Spleen (tissue), 11 donors: ENCODE results near the gene DSE. TPM values are rescaled to one million over a fixed set of nuclear protein-coding genes. Genes with fewer than 3 reads are reported as not detected.

ENCODE experiments used
- DNase-seq: peaks from one replicate; pipeline ENCODE4 v3.0.0-alpha.2; 2020
- H3K27ac ChIP-seq, 8 donors: fragments of 200-600 bp; sonication (generic) in 7 of 8; 1 replicate in 4 of 8; 2 replicates in 4 of 8; pipeline versions ENCODE4 v1.5.0 to v1.8.0; 2016 to 2021; ENCODE audit warnings: inconsistent platforms in 4 of 8, mild to moderate bottlenecking in 4 of 8, moderate library complexity in 1 of 8
- H3K27me3 ChIP-seq, 7 donors: fragments of 200-600 bp; sonication (generic) in 6 of 7; replicated peaks in 1 of 7; 1 replicate in 4 of 7; 2 replicates in 3 of 7; pipeline versions ENCODE4 v1.5.0 to v1.8.0; 2016 to 2021; ENCODE audit warnings: inconsistent platforms in 3 of 7, mild to moderate bottlenecking in 1 of 7
- H3K36me3 ChIP-seq, 6 donors: fragments of 200-600 bp; sonication (generic) in 5 of 6; 1 replicate in 4 of 6; 2 replicates in 2 of 6; pipeline versions ENCODE4 v1.5.0 to v1.8.0; 2016 to 2021; ENCODE audit warnings: inconsistent platforms in 2 of 6
- H3K4me1 ChIP-seq, 6 donors: fragments of 200-600 bp; sonication (generic) in 5 of 6; 1 replicate in 3 of 6; 2 replicates in 3 of 6; pipeline versions ENCODE4 v1.5.0 to v1.8.0; 2016 to 2021; ENCODE audit warnings: inconsistent platforms in 3 of 6
- H3K4me3 ChIP-seq, 8 donors: fragments of 200-600 bp; sonication (generic) in 7 of 8; 1 replicate in 4 of 8; 2 replicates in 4 of 8; pipeline versions ENCODE4 v1.5.0 to v1.8.0; 2016 to 2021; ENCODE audit warnings: inconsistent platforms in 4 of 8, mild to moderate bottlenecking in 4 of 8, moderate library complexity in 2 of 8
- H3K9me3 ChIP-seq, 8 donors: fragments of 200-600 bp; sonication (generic) in 7 of 8; 1 replicate in 4 of 8; 2 replicates in 4 of 8; pipeline versions ENCODE4 v1.5.0 to v1.8.0; 2016 to 2021; ENCODE audit warnings: inconsistent platforms in 4 of 8
- POLR2A ChIP-seq, 3 donors: fragments of 450-650 bp; IDR thresholded peaks; one replicate each; pipeline ENCODE4 v1.5.1; 2017; ENCODE audit warnings: antibody characterized with exemption in 3 of 3, mild to moderate bottlenecking in 1 of 3
- POLR2AphosphoS5 ChIP-seq, 3 donors: sonication (generic); formaldehyde crosslinking; IDR thresholded peaks; one replicate each; pipeline ENCODE4 v1.5.1; 2017; ENCODE audit warnings: antibody characterized with exemption in 3 of 3
- WGBS, 5 donors: extraction: QIAGEN DNeasy Blood & Tissue Kit in 3 of 5; methylation state at CpG; one replicate each; pipeline versions ENCODE4 v1.1.5 to v1.1.7; 2013 to 2018; 5-methylcytosine and 5-hydroxymethylcytosine counted together
- intact Hi-C: fragments of 100-400 bp; cut with DNase I; formaldehyde crosslinking; loops from one replicate; pipeline ENCODE4 v1.15.0; 2023; ENCODE audit warnings: low total_unique reads
- polyA plus RNA-seq, 3 donors: library from polyadenylated mRNA; stranded (reverse); fragments of 200-250 nt; gene quantifications; one replicate each; pipeline ENCODE4 v1.2.1, GENCODE V29; 2013
- total RNA-seq, 7 donors: library from RNA; depleted of rRNA in 3 of 7; stranded (reverse); fragments of >200 nt in 3 of 7; fragmentation: NEBNext Ultra II Directional in 4 of 7; extraction: Animal tissue kit (Norgen Biotek cat#: 25700) in 4 of 7; gene quantifications; one replicate each; pipeline versions ENCODE4 v1.1.0 to v1.2.1, GENCODE V29; 2016 to 2021
- TF ChIP-seq, protein P1 (sequence below), 11 experiments: fragments of 200-600 bp in 7 of 11; fragments of 450-650 bp in 4 of 11; sonication (generic) in 4 of 11; IDR thresholded peaks in 8 of 11; conservative IDR thresholded peaks in 3 of 11; 1 replicate in 7 of 11; 2 replicates in 4 of 11; pipeline versions ENCODE4 v1.4.0 to v1.8.0; 2016 to 2021; ENCODE audit warnings: antibody characterized with exemption in 11 of 11, inconsistent platforms in 4 of 11, mild to moderate bottlenecking in 1 of 11
- donor health status: healthy with polysubstance abuse.
- donor health status: DM: no; HTN: no; CAD: no; lungs with moderate emphysema.
- donor health status: DM: no; HTN: no; CAD: no.
- donor health status: Bipolar disorder and iron deficiency.
- donor health status: healthy.
- donor health status: DM: no; HTN: no; CAD: no.
- donor health status: DM: yes; HTN: yes; CAD: no.

Gene DSE
- total and polyA plus RNA-seq, 10 donors: 8.2 to 82.3 (median 61.7) TPM

DNA sequence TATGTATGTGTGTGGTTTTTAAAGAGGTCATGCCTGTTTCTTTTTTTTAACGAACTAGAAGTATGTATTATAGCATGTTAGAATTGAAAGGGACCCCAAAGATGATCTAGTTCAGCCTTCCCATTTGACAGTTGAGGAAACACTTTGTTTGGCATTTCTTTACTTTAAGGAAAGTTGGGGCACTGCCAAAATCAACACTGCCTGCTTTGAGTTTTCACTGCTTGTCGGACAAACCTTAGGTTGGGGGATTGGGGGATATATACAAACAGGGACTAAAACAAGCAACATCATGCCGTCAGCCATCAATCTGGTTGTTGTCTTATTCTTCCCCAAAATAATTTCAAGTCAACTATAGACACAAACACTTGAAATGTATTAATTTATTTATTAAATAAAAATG lies 76.3 kb downstream of the DSE start:
- TF ChIP-seq, protein P1, sequence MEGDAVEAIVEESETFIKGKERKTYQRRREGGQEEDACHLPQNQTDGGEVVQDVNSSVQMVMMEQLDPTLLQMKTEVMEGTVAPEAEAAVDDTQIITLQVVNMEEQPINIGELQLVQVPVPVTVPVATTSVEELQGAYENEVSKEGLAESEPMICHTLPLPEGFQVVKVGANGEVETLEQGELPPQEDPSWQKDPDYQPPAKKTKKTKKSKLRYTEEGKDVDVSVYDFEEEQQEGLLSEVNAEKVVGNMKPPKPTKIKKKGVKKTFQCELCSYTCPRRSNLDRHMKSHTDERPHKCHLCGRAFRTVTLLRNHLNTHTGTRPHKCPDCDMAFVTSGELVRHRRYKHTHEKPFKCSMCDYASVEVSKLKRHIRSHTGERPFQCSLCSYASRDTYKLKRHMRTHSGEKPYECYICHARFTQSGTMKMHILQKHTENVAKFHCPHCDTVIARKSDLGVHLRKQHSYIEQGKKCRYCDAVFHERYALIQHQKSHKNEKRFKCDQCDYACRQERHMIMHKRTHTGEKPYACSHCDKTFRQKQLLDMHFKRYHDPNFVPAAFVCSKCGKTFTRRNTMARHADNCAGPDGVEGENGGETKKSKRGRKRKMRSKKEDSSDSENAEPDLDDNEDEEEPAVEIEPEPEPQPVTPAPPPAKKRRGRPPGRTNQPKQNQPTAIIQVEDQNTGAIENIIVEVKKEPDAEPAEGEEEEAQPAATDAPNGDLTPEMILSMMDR (IDR thresholded peaks at IDR 0.05 in 8 of 11, conservative IDR thresholded peaks at IDR 0.05 in 3 of 11): no peak
- TF ChIP-seq POLR2AphosphoS5 (IDR thresholded peaks at IDR 0.05) (no peak), POLR2A (IDR thresholded peaks at IDR 0.05) (no peak)
- H3K9me3 ChIP-seq: no peaks in the 10 kb centered on the region
- no peak overlapping the region for H3K4me3 ChIP-seq
- intact Hi-C loops: no loop called here
- WGBS, 5 donors: 70 to 82% (median 72%) methylated on average over 3 of the region's 3 CpGs
- H3K4me1 ChIP-seq: peaks cover 0 to 90% (median 55%) of the 10 kb centered on the region in 6 donors
- no peaks in the 10 kb centered on the region for H3K27me3 ChIP-seq
- no peaks in the 10 kb centered on the region for H3K36me3 ChIP-seq
- DNase-seq: no peak
- peak overlapping the region in 4 of 8 donors; percentile 11 to 76 (median 61) for H3K27ac ChIP-seq

DNA sequence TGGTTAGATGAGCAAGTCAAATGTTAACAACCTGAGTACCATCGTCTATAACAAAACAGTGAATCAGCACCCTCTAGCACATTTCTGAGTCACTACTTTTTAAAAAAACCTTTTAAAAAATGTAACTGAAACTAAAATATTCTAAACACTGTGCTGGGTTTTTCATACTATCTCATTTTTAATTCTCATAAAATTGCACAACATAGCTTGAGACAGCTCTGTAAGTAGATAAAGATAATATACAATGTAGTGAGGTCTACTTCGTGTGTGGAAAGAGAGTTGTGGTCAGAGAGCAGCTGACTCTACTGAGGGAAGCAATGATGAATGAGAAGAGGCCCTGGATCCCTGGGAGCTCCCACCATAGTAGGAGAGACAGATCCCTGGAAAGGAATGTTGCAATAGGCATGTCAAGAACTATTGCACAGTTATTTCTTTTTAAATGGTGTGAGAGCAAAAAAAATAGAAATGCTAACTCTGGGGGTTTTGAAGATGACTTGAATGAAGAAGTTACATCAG lies 76.8 kb downstream of the DSE start:
- H3K4me3 ChIP-seq: no peak overlapping the region
- intact Hi-C loops: no loop called here
- 7 to 17% (median 13%) methylated on average over 2 of the region's 2 CpGs for WGBS, 5 donors
- H3K9me3 ChIP-seq: no peaks in the 10 kb centered on the region
- no peaks in the 10 kb centered on the region for H3K27me3 ChIP-seq
- H3K4me1 ChIP-seq: peaks cover 0 to 95% (median 57%) of the 10 kb centered on the region in 6 donors
- DNase-seq: no peak
- no peaks in the 10 kb centered on the region for H3K36me3 ChIP-seq
- TF ChIP-seq, protein P1 (IDR thresholded peaks at IDR 0.05 in 8 of 11, conservative IDR thresholded peaks at IDR 0.05 in 3 of 11): no peak
- TF ChIP-seq POLR2AphosphoS5 (IDR thresholded peaks at IDR 0.05): peak in 1 of 3 donors; percentile 21
- TF ChIP-seq POLR2A (IDR thresholded peaks at IDR 0.05): no peak
- H3K27ac ChIP-seq: peak overlapping the region in 7 of 8 donors; percentile 11 to 76 (median 38)

DNA sequence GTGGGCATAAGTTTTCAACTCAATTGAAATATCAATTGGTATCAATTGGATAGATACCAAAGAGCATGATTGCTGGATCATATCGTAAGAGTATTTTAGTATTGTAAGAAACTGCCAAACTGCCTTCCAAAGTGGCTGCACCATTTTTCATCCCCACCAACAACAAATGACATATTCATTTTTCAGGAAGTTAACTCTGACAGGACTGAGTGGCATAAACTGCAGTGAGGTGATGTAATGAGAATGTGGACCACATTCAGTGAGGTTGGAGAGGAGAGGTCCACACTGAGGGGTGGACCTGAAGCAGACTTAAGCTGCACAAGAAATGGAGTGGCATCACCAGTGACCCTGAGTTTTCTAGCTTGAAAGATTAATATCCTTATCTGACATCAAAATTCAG lies 78.8 kb downstream of the DSE start:
- TF ChIP-seq, protein P1 (IDR thresholded peaks at IDR 0.05 in 8 of 11, conservative IDR thresholded peaks at IDR 0.05 in 3 of 11): no peak
- TF ChIP-seq POLR2AphosphoS5 (IDR thresholded peaks at IDR 0.05): no peak
- TF ChIP-seq POLR2A (IDR thresholded peaks at IDR 0.05): no peak
- peaks cover 0 to 85% (median 54%) of the 10 kb centered on the region in 6 donors for H3K4me1 ChIP-seq
- no peaks in the 10 kb centered on the region for H3K27me3 ChIP-seq
- H3K27ac ChIP-seq: peak overlapping the region in 1 of 8 donors; percentile 84
- no peak for DNase-seq
- WGBS, 5 donors: 29 to 89% (median 81%) methylated on average over 1 of the region's 1 CpG
- no peaks in the 10 kb centered on the region for H3K9me3 ChIP-seq
- no peaks in the 10 kb centered on the region for H3K36me3 ChIP-seq
- H3K4me3 ChIP-seq: no peak overlapping the region
- intact Hi-C loops: no loop called here

DNA sequence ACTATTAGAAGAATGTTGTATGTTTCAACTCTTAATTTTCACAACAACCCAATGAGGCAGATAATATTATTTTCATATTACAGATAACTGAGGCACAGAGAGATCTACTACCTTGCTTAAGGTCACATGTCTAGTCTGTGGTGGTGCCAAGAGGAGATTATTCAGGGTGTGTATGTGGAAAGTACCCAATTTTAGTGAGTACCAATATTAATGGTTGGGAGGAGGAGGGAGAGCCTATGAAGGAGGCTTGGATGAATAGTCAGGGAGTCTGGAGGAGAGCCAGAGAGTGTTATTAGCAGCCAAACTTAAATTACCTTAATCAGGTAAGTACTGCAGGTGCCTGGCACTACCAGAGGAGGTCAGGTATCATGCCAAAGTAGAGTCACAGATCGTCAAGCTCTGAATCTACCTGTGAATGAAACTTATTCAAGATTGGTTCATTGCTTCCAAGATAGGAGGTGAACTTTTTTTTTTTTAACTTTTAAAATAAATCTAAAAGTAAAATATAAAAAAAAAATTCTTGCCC lies 79.5 kb downstream of the DSE start:
- Histone ChIP-seq H3K4me3 (no peak overlapping the region), H3K4me1 (peaks cover 0 to 78% (median 47%) of the 10 kb centered on the region in 6 donors), H3K27me3 (no peaks in the 10 kb centered on the region), H3K27ac (peak overlapping the region in 3 of 8 donors; percentile 57 to 84 (median 69)), H3K9me3 (no peaks in the 10 kb centered on the region), H3K36me3 (no peaks in the 10 kb centered on the region)
- intact Hi-C loops: no loop called here
- TF ChIP-seq POLR2A (IDR thresholded peaks at IDR 0.05): no peak
- TF ChIP-seq POLR2AphosphoS5 (IDR thresholded peaks at IDR 0.05): no peak
- TF ChIP-seq, protein P1 (IDR thresholded peaks at IDR 0.05 in 8 of 11, conservative IDR thresholded peaks at IDR 0.05 in 3 of 11): no peak
- no peak for DNase-seq
- 85 to 100% (median 90%) methylated on average over 1 of the region's 1 CpG for WGBS, 5 donors
